GF-D8 (cell line): ENCODE measurements around the gene ARMC9.
"Not testable (repeated sequence)": the region's sequence is repeated elsewhere in the genome, so short reads cannot be mapped to it uniquely, and the experiment has no call there.

Experiments
- DNase-seq: peaks from one replicate; lab custom pipeline; 2025; lab: John Stamatoyannopoulos, UW

The ARMC9 gene

GRCh38 chr2:231399046-231399852, 200.8 kb downstream of the ARMC9 start:
- DNase-seq, result no peak

- DNase-seq, result no peak
Observed at GRCh38 chr2:231399853-231400680, 201.6 kb downstream of the ARMC9 start.

- DNase-seq, result not testable (repeated sequence)
Observed at GRCh38 chr2:231400681-231401080, 202.2 kb downstream of the ARMC9 start.

- DNase-seq, result not testable (repeated sequence)
Observed at GRCh38 chr2:231401101-231401500, 202.7 kb downstream of the ARMC9 start.

GRCh38 chr2:231403421-231404182, 205.2 kb downstream of the ARMC9 start:
- DNase-seq, result not testable (repeated sequence)

GRCh38 chr2:231404183-231404578, 205.8 kb downstream of the ARMC9 start:
- not testable (repeated sequence) for DNase-seq

- not testable (repeated sequence) for DNase-seq
Observed at GRCh38 chr2:231405601-231406367, 207.4 kb downstream of the ARMC9 start.

GRCh38 chr2:231407686-231408085, 209.3 kb downstream of the ARMC9 start:
- DNase-seq, result not testable (repeated sequence)

- not testable (repeated sequence) for DNase-seq
Observed at GRCh38 chr2:231408304-231408703, 209.9 kb downstream of the ARMC9 start.

GRCh38 chr2:231409776-231410175, 211.3 kb downstream of the ARMC9 start:
- no peak for DNase-seq

- no peak for DNase-seq
Observed at GRCh38 chr2:231410293-231411004, 212.0 kb downstream of the ARMC9 start.

GRCh38 chr2:231411237-231411636, 212.8 kb downstream of the ARMC9 start:
- DNase-seq, result no peak

GRCh38 chr2:231411831-231412617, 213.6 kb downstream of the ARMC9 start:
- DNase-seq, result no peak

- DNase-seq, result no peak
Observed at GRCh38 chr2:231412618-231412963, 214.2 kb downstream of the ARMC9 start.

GRCh38 chr2:231413456-231413855, 215.0 kb downstream of the ARMC9 start:
- DNase-seq, result no peak

GRCh38 chr2:231413921-231414476, 215.6 kb downstream of the ARMC9 start:
- no peak for DNase-seq

- no peak for DNase-seq
Observed at GRCh38 chr2:231415029-231415428, 216.6 kb downstream of the ARMC9 start.

- DNase-seq, result no peak
Observed at GRCh38 chr2:231418820-231419640, 220.6 kb downstream of the ARMC9 start.

- DNase-seq, result no peak
Observed at GRCh38 chr2:231421051-231421580, 222.7 kb downstream of the ARMC9 start.
